Measurements from ENCODE around the gene COX6B2.
A peak's percentile ranks its signal among the peaks of the same experiment; 100 is the strongest.

COX6B2 gene

GRCh38 chr19:55312621-55313512, 41.7 kb downstream of the COX6B2 start:
- DNase-seq (ENCODE audit: low read depth) = no peak

- no peak for DNase-seq (ENCODE audit: low read depth)
Measured at GRCh38 chr19:55311797-55312196, 42.7 kb downstream of the COX6B2 start.

GRCh38 chr19:55311397-55311796, 43.1 kb downstream of the COX6B2 start:
- no peak for DNase-seq (ENCODE audit: low read depth)

GRCh38 chr19:55310498-55310897, 44.0 kb downstream of the COX6B2 start:
- no peak for DNase-seq (ENCODE audit: low read depth)

GRCh38 chr19:55309448-55309847, 45.1 kb downstream of the COX6B2 start:
- DNase-seq (ENCODE audit: low read depth) = no peak

GRCh38 chr19:55308281-55308680, 46.2 kb downstream of the COX6B2 start:
- DNase-seq (ENCODE audit: low read depth) = no peak

GRCh38 chr19:55306712-55307111, 47.8 kb downstream of the COX6B2 start:
- DNase-seq (ENCODE audit: low read depth) = no peak

- no peak for DNase-seq (ENCODE audit: low read depth)
Measured at GRCh38 chr19:55305983-55306562, 48.4 kb downstream of the COX6B2 start.

- DNase-seq (ENCODE audit: low read depth) = no peak
Measured at GRCh38 chr19:55305491-55305890, 49.0 kb downstream of the COX6B2 start.

GRCh38 chr19:55304980-55305379, 49.5 kb downstream of the COX6B2 start:
- no peak for DNase-seq (ENCODE audit: low read depth)

- DNase-seq (ENCODE audit: low read depth) = no peak
Measured at GRCh38 chr19:55304279-55304978, 50.1 kb downstream of the COX6B2 start.

- DNase-seq (ENCODE audit: low read depth) = no peak
Measured at GRCh38 chr19:55303477-55303876, 51.0 kb downstream of the COX6B2 start.

- no peak for DNase-seq (ENCODE audit: low read depth)
Measured at GRCh38 chr19:55302318-55302703, 52.2 kb downstream of the COX6B2 start.

- DNase-seq (ENCODE audit: low read depth) = peak; percentile 11
Measured at GRCh38 chr19:55301459-55302317, 52.8 kb downstream of the COX6B2 start.

- DNase-seq (ENCODE audit: low read depth) = no peak
Measured at GRCh38 chr19:55300886-55301458, 53.5 kb downstream of the COX6B2 start.

GRCh38 chr19:55299991-55300390, 54.5 kb downstream of the COX6B2 start:
- no peak for DNase-seq (ENCODE audit: low read depth)

Measured in GM04503 (cell line).